ENCODE results near the gene ABCD3.

- no peak for TF ChIP-seq POLR2A (IDR thresholded peaks at IDR 0.05)
- TF ChIP-seq, protein P1, sequence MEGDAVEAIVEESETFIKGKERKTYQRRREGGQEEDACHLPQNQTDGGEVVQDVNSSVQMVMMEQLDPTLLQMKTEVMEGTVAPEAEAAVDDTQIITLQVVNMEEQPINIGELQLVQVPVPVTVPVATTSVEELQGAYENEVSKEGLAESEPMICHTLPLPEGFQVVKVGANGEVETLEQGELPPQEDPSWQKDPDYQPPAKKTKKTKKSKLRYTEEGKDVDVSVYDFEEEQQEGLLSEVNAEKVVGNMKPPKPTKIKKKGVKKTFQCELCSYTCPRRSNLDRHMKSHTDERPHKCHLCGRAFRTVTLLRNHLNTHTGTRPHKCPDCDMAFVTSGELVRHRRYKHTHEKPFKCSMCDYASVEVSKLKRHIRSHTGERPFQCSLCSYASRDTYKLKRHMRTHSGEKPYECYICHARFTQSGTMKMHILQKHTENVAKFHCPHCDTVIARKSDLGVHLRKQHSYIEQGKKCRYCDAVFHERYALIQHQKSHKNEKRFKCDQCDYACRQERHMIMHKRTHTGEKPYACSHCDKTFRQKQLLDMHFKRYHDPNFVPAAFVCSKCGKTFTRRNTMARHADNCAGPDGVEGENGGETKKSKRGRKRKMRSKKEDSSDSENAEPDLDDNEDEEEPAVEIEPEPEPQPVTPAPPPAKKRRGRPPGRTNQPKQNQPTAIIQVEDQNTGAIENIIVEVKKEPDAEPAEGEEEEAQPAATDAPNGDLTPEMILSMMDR (IDR thresholded peaks at IDR 0.05) = no peak
Measured at GRCh38 chr1:94379615-94380014, 38.6 kb upstream of the ABCD3 start.
